ENCODE measurements around the gene CBLN3. TPM values are rescaled to one million over a fixed set of nuclear protein-coding genes. Genes with fewer than 3 reads are reported as not detected.
"Not testable (repeated sequence)": the region's sequence is repeated elsewhere in the genome, so short reads cannot be mapped to it uniquely, and the experiment has no call there.

Gene CBLN3
- total RNA-seq, 3 donors from 2014 or later, result 2.2 to 3.9 (median 2.6) TPM

GRCh38 chr14:24388474-24389179 is 40.8 kb downstream of the CBLN3 start:
- no peak for TF ChIP-seq CTCF (IDR thresholded peaks at IDR 0.05)
- no peak for DNase-seq
- Histone ChIP-seq H3K4me3 (no peak overlapping the region), H3K9me3 (no peaks in the 10 kb centered on the region), H3K4me1 (ENCODE audit: low read depth) (no peaks in the 10 kb centered on the region), H3K36me3 (ENCODE audit: low read depth) (no peaks in the 10 kb centered on the region)
- ATAC-seq, result no peak
- intact Hi-C loops (cut with DNase I, micrococcal nuclease), result no loop called here

GRCh38 chr14:24387579-24387978 is 41.9 kb downstream of the CBLN3 start:
- H3K9me3 ChIP-seq; intact Hi-C loops (cut with DNase I, micrococcal nuclease); DNase-seq; H3K4me1 ChIP-seq (ENCODE audit: low read depth); ATAC-seq; H3K4me3 ChIP-seq; H3K36me3 ChIP-seq (ENCODE audit: low read depth): not testable (repeated sequence)

GRCh38 chr14:24387009-24387345 is 42.5 kb downstream of the CBLN3 start:
- H3K4me3 ChIP-seq, result no peak overlapping the region
- ATAC-seq (no peak), DNase-seq (no peak)
- no peaks in the 10 kb centered on the region for H3K9me3 ChIP-seq
- no peak for TF ChIP-seq CTCF (IDR thresholded peaks at IDR 0.05)
- no peaks in the 10 kb centered on the region for H3K4me1 ChIP-seq (ENCODE audit: low read depth)
- H3K36me3 ChIP-seq (ENCODE audit: low read depth), result no peaks in the 10 kb centered on the region
- intact Hi-C loops (cut with DNase I, micrococcal nuclease), result no loop called here

GRCh38 chr14:24385524-24385923 is 43.9 kb downstream of the CBLN3 start:
- DNase-seq, result no peak
- Histone ChIP-seq H3K4me3 (no peak overlapping the region), H3K4me1 (ENCODE audit: low read depth) (no peaks in the 10 kb centered on the region), H3K9me3 (no peaks in the 10 kb centered on the region), H3K36me3 (ENCODE audit: low read depth) (no peaks in the 10 kb centered on the region)
- ATAC-seq, result no peak
- TF ChIP-seq CTCF (IDR thresholded peaks at IDR 0.05), result no peak
- intact Hi-C loops (cut with DNase I, micrococcal nuclease), result no loop called here

GRCh38 chr14:24384169-24384568 is 45.3 kb downstream of the CBLN3 start:
- intact Hi-C loops (cut with DNase I, micrococcal nuclease), result no loop called here
- no peak for TF ChIP-seq CTCF (IDR thresholded peaks at IDR 0.05)
- H3K4me1 ChIP-seq (ENCODE audit: low read depth), result no peaks in the 10 kb centered on the region
- no peaks in the 10 kb centered on the region for H3K36me3 ChIP-seq (ENCODE audit: low read depth)
- DNase-seq (no peak), ATAC-seq (no peak)
- no peak overlapping the region for H3K4me3 ChIP-seq
- no peaks in the 10 kb centered on the region for H3K9me3 ChIP-seq

- Histone ChIP-seq H3K36me3 (ENCODE audit: low read depth) (no peaks in the 10 kb centered on the region), H3K4me3 (no peak overlapping the region), H3K9me3 (no peaks in the 10 kb centered on the region), H3K4me1 (ENCODE audit: low read depth) (no peaks in the 10 kb centered on the region)
- intact Hi-C loops (cut with DNase I, micrococcal nuclease), result no loop called here
- ATAC-seq, result no peak
- no peak for TF ChIP-seq CTCF (IDR thresholded peaks at IDR 0.05)
- no peak for DNase-seq
Observed at GRCh38 chr14:24382064-24382371, 47.5 kb downstream of the CBLN3 start.
